GM21381 (cell line): Measurements from ENCODE around the gene RPH3AL.
"Not testable (repeated sequence)": the region's sequence is repeated elsewhere in the genome, so short reads cannot be mapped to it uniquely, and the experiment has no call there.

Experiments
- ATAC-seq: cut with Tn5 transposase; IDR thresholded peaks from one replicate; pipeline ENCODE4 v1.9.1; 2021; ENCODE audit warnings: mild to moderate bottlenecking, moderate library complexity; ENCODE audit not compliant: unreplicated experiment

The RPH3AL gene

DNA sequence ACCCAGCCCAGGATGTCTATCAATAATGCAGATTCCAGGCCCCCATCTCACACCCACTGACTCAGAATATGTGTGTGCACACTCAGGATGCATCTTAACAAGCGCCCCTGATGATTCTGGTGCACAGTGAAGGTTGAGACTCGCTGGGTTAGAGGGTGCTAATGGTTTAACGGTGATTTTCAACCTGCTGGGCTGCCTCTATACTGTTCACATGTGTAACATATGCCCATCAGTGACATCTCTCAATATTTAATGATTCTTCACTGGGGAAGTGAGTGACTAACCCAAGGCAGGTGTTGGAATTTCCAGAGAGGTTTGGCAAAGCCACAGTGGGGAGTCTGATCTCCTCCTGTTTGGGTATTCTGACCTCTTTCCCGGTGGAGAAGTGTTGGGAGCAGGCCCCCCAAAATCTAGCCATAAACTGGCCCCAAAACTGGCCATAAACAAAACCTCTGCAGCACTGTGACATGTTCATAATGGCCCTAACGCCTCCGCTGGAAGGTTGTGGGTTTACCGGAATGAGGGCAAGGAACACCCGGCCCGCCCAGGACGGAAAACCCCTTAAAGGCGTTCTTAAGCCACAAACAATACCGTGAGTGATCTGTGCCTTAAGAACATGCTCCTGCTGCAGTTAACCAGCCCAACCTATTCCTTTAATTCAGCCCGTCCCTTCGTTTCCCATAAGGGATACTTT lies 167.0 kb downstream of the RPH3AL start:
- no peak for ATAC-seq

DNA sequence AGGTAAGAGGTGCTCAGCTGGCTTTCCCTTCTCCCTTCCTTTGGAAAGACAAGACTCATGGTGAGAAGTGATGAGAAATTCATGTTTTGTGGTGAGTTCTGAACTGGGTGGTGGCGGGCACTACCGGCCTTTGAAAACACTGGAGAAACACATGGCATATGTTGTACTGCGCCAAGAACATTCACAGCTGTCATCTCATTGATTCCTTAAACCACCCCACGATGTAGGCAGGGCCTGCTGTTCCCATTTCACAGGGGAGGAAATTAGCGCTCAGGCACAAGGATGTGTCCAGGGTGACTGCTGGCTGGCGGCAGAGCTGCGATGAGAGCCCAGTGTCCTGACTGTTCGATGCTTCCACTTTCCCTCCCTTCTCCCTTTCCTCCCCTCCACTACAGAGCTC lies 169.6 kb downstream of the RPH3AL start:
- no peak for ATAC-seq

DNA sequence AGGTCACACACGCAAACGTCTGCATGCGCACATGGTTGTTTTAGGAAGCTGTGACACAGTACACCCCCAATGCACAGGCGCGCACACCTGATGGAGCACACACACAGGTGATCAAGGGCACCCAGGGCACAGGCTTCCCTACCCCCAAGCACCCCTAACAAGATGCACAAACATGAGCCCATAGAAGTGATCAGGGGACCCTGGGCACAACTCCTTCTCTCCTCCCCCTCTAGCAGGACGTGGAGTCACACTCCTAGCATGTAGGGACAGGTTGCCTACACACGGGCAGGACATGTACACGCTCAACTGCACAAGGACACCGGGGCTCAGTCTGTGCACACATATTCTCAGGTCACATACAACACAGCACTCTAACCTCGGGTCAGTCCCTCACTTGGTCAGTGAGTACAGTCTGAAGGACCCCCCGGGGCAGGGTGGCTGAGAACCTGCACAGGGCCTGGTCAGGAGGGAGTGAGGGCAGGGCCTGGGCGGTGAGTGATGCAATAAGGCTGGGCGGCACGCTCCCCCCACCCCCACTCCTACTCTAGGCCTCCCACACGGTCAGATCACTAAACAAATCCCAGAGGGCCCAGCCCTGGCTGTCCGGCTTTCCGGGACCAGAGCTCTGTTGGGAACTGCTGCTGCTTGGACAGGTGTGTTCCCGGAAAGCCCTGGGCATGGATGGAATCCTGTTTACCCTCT lies 170.4 kb downstream of the RPH3AL start:
- no peak for ATAC-seq

DNA sequence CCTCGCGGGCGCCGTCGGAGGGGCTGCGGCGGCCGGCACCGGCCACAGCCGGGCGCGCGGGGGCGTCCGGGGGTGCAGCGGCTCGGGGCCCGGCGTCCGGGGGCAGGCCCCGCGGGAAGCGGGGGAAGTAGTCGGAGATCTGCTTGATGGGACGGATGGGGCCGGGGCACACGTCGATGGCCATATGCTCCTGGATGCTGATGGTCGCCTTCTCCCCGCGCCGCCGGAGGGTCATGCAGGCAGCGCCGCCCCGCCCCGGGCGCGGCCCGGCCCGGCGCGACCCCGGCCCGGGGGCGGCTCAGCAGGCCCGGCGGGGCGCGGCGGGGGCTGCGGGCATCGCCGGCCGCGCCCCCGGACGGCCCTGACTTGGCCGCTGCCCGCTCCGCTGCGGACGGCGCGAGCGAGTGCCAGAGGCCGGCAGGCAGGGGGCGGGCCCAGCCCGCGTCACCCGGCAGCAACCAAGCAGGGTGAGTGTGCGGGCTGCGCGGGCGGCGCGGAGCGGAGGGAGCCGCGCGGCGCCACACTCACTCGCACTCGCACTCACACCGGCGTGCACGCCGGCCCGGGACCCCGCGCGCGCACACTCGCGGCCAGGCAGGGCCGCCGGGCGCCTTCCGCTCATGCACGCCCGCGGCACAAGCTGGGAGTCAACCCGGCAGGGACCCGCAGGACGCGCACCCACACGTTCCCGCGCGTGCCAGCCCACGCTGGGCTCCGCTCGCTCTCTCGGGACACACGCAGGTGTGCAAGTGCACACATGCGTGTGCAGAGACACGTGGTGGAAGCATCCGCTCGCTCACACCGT lies 171.2 kb downstream of the RPH3AL start, which contains the start of gene DOC2B:
TSS of gene DOC2B (minus strand) at position 406 of the 805 bp plus-strand sequence. CDS start at position 235, 171 bp downstream.
- no peak for ATAC-seq

DNA sequence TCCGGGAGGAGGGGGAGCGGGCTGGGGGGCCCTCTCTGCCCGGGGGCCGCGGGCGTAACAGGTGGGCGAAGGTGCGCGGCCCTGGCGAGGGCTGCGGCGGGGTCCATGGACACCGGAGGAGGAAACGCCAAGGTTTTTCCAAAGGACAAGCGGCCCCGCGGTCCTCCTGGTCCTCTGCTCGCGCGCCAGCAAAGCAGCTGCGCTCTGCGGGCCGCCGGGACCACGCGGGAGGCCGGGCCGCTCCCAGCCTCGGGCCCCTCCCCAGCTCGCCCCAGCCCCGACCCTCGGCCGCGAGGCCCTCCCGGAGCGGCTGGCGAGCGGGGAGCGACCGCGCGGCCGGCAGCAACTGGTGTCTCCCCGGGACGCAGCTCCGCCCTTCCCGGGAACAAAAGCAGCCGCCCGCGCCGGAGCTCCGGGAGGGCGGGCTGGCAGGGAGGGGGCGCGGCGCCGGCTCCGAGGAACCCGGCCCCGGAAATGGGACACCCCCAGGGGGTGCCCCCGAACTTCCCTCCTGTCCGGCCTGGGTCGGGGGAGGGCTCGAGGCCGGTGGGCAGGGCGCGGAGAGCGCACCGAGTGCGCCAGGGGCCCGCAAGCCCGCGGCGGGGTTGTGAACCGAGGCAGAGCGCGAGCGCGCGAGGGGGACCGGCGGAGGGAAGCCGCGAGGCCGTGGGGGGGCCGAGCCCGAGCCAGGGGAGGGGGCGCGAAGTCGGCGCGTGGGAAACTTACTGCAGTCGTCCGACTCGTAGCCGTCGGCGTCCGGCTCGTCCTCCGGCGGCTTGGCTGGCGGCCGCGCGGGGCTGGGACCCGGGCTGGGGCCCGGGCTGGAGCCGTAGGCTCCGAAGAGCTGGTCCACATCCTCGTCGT lies 172.0 kb downstream of the RPH3AL start:
- ATAC-seq: no peak

DNA sequence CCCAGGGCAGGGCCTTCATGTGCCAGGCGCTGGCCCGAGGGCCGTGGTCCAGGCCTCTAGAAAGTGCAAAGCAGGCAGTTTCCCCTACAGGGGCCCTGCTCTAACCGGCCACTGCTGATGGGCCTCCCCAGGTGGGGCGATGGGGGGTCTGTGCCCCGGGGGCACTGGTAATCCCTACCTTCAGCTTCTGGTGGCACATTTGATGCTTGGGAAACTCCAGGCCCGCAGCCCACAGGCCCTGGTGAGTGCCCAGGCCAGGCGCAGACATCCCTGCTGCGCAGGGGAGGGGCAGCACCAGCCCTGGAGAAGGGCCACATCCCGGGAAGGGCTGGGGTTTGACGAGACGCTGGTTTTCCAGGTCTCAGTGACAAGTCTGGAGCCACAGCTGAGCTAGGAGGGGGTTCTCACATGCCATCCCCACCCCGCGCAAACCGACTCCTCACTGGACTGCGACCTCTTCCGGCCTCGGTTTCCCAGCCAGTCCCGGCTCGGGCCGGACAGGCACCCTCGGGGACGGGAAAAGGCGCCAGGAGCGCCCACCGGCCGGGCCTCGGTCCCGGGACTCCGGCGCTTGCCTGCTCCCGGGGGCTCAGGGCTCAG lies 172.7 kb downstream of the RPH3AL start:
- no peak for ATAC-seq

DNA sequence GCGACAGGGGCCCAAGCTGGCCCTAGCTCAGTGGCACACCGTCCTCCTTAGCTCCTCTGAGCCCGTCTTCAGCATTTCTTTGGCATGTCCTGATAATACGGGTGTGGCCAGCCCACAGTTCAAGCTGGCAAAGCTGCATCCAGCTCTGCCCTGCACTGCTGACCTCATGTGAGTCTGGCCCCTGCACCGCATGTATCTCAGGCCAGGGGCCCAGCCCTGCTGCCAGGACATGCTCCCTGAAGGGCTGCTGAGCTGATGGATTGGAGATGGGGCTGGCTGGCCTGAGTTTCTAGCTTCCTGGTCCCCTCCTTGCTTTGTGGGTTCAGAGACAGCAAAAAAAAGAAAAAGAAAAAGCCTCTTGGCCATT lies 173.6 kb downstream of the RPH3AL start:
- no peak for ATAC-seq

DNA sequence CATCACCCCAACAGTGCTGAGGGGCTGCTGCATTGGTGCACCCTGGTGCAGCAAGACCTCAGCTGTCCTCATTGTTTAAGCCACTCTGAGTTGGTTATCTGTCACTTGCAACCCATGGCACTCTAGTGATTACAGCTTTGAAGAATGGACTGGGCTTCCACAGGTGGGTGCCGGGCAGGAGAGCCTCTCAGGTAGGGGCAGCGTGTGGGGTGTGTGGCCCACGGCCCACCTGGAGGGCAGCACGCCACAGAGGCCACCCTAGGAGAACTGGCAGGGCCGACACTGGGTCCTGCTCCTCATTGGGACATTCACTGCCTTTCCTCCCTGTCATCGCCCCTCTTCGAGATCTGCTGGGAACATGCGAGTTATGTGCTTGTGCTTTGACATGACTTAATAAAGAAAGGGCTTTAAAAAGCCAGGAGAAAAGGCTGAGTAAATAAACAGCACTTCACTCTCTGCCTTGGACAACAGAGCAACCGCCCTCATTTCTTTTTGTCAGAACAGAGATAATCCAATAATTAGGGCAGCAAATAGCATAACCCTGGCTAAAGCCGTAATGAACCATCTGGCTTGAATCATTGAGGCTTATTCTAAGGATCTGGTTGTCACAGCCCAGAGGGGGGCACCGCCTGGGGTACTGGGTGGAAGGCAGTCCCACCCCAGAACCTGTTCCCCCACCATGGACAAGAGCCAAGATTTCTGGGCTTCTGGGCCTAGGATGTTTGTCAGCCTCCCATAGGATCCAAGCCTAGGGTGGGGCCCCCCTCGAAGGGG lies 174.1 kb downstream of the RPH3AL start:
- no peak for ATAC-seq

DNA sequence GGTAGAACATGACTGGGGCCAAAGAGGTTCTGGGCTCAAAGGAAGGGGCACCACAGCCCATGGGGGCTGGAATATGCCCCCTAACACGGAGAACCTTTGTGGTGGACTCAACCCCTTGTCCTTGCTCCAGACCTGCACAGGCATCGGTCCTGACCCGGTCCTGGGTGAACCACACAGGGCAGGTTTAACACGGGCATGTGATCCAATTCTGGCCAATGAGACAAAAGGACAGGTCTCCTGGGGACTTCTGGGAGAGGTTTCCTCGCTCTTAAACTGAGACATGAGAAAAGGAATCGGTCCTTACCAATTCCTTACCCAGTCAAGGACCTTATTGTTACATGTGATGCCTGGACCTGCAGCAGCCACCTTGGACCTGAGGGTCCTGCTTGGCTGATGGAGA lies 174.8 kb downstream of the RPH3AL start:
- ATAC-seq: no peak

DNA sequence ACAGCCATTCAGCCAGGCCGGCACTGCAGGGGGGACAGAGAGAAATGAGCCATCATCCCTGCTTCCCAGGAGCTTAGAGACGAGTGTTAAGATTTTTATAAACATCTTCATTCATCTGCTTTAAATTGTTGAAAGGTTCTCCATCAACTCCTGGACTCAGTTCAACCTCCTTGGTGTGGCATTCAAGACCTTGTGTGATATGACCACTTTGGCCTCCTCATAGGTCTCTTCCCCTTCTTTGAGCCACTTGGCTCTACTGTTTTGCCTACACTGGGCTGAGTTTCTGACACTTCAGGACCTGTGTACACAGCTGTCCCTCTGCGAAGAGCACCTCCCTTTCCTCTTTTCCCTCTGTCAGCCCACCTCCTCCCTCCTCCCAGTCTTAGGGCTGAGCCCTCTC lies 175.5 kb downstream of the RPH3AL start:
- ATAC-seq: no peak

DNA sequence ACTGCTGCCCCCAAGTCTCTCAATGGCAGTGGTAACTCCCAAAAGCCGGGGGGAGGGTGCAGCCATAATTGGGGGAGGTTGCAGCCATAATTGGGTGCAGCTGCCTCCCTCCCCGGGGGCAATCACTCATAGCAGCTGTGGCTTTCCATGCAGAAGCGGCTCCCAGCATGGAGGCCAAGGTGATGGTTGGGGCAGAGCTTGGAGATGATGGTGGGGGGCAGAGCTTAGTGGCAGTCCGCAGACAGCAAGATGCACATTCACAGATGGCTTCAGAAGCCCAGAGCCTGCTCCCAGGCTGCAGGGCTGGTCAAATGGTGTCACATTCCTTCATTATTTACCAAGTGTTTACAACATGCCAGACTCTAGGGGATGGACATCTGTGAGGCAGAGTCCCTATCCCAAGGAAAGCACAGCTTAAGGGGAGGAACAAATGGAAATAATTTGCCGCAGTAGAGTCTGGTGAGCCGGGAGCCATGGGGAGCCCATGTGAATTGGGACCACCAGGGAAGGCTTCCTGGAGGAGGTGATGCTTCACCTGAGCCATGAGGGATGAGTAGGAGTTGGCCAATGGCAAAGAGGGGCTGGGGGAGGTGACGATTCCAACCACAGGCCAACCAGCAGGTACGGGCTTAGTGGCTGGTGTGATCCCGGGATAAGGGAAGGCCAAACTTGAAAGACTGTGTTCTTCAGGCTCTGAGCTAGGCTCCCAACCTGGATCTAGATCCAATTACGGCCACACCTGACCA lies 179.3 kb downstream of the RPH3AL start:
- no peak for ATAC-seq

DNA sequence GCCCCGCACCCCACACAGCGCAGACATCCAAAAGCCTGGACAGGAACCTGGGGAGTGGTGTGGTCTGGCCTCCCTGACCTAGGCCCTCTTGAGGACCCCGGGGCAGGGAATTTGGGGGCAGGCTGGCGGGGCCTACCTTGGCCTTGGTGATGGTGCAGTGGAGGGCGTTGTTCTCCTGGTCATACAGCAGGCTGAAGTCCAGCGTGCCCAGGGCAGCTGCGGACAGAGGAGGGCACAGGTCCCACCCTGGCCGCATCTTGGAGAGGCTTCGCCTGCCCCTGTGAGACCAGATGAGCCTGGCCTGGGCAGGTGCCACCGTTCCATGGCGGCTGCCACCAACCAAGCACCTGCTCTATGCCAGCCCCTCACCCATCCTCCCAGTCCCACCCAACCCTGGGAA lies 180.2 kb downstream of the RPH3AL start:
- ATAC-seq: no peak

DNA sequence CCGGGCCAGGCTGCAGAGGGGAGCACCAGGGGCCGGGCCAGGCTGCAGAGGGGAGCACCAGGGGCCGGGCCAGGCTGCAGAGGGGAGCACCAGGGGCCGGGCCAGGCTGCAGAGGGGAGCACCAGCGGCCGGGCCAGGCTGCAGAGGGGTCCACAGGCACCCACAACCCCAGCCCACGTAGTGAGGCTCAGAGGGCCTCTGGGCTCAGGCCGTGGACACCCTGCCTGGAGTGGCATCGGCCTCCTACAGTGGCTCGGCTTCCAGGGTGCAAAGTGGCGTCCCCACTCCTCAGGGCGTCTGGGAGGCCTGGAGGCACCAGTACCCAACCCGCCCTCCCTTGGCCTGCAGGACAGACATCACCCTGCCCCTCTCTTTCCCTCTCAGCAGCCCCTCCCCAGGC lies 180.7 kb downstream of the RPH3AL start:
- ATAC-seq: no peak

DNA sequence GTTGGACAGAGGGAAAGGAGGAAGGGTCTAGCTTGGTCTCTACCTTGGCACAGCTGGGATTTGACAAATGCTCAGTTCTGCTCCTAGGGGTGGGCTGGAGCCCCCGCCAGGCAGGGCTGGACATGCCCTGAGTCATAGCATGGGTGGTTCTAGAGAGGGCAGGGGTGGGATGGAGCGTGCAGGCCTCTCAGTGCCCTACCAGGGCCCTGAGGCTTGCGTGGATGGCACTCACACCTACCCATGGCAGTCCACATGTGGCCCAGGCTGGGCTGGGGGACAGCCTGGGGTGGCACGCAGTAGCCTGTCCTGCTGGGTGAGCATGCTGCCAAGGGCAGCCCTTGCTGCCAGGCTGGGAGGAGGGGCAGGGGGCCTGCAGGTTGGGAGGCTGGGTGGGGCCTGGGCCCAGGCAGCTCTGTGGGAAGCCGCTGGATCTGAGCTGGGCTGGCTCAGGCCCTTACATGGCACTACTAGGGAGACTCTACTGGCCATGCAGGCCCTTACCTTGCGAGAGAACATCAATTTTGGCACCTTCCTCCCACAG lies 182.4 kb downstream of the RPH3AL start:
- no peak for ATAC-seq

DNA sequence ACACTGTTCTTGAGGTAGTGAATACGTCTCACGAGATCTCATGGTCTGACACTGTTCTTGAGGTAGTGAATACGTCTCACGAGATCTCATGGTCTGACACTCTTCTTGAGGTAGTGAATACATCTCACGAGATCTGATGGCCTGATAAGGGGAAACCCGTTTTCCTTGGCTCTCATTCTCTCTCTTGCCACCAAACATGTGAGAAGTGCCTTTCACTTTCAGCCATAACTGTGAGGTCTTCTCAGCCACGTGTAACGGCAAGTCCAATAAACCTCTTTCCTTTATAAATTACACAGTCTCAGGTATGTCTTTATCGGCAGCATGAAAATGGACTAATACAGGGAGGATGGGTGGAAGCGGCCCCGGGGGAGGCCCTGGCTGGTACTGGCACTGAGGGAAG lies 184.0 kb downstream of the RPH3AL start:
- ATAC-seq: not testable (repeated sequence)

DNA sequence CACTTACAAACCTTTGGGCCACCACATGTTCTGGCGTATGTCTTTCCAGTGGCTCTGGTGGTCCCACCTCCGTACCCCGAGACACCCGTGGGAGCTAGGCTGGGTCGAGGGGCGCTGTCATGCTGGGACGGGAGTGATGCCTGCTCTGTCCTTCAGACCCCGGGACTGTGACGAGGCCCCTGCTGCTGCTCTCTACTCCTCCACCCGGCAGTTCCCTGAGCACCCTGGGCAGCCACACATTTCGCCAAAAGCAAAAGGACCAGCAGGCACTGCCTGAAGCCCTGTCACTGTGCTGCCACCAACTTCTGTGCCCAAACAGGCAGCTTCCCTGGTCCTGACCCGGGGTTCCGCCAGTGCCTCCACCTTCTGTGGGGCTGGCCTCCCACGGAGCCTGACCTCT lies 186.7 kb downstream of the RPH3AL start:
- no peak for ATAC-seq

DNA sequence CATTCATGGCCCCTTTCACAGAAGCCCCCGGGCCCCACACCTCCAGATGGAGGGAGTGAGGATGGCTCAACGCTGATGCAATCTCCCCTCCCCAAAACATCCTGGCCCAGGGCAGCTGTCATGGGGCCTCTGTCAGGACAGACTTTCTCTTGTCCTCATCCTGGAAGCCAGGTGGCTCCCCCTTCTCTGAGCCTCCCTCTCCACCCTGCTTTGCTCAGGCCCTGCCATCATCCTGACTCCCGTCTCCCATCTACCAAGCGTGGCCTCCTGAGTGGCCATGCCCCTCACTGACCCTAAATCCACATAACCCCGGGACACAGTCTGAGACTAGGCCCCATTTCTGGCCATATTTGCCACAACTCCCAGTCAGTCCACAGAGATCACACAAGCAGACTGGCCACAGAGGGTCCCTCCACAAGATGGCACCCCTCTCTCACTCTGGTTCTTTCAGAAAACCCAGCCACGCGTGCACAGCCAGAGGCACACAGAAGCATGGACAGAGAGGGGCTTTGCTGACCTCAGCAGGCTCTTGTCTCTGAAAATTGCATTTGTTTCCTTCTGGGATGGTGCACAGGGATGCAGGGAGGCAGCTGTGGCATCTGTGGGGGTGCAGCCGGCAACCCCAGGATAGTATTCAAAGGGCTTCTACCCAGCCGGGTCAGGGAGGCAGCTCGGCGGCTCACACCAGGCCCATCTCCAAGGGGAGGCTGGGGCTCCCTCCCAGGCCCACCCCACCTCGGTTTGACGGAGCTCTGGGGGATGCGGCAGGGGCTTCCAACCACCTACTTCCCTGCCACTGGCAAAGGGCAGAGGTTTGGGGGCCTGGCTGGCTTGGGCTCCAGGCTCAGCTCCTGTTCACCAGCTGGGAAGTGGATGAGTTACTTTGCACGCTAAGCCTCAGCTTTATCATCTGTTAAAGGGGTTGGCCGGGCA lies 188.0 kb downstream of the RPH3AL start:
- no peak for ATAC-seq
